ENCODE measurements around the gene CERT1. TPM values are rescaled to one million over a fixed set of nuclear protein-coding genes. Genes with fewer than 3 reads are reported as not detected.

The CERT1 gene
- total RNA-seq, 4 donors from 2014 or later: 36.1 to 42.3 (median 39.0) TPM

GRCh38 chr5:75519761-75520160 is 8.3 kb upstream of the CERT1 start:
- TF ChIP-seq EP300 (IDR thresholded peaks at IDR 0.05) (no peak), POLR2A (IDR thresholded peaks at IDR 0.05) (no peak)
- TF ChIP-seq, protein P1, sequence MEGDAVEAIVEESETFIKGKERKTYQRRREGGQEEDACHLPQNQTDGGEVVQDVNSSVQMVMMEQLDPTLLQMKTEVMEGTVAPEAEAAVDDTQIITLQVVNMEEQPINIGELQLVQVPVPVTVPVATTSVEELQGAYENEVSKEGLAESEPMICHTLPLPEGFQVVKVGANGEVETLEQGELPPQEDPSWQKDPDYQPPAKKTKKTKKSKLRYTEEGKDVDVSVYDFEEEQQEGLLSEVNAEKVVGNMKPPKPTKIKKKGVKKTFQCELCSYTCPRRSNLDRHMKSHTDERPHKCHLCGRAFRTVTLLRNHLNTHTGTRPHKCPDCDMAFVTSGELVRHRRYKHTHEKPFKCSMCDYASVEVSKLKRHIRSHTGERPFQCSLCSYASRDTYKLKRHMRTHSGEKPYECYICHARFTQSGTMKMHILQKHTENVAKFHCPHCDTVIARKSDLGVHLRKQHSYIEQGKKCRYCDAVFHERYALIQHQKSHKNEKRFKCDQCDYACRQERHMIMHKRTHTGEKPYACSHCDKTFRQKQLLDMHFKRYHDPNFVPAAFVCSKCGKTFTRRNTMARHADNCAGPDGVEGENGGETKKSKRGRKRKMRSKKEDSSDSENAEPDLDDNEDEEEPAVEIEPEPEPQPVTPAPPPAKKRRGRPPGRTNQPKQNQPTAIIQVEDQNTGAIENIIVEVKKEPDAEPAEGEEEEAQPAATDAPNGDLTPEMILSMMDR (IDR thresholded peaks at IDR 0.05): no peak
- H3K27me3 ChIP-seq: no peaks in the 10 kb centered on the region
- H3K27ac ChIP-seq: no peak overlapping the region
- DNase-seq (ENCODE audit: low spot score in 2 of 2): no peak
- H3K4me1 ChIP-seq: peaks cover 0 to 16% (median 0%) of the 10 kb centered on the region in 4 donors
- H3K4me3 ChIP-seq: no peak overlapping the region
- H3K9me3 ChIP-seq: peaks cover 0 to 23% (median 10%) of the 10 kb centered on the region in 4 donors
- WGBS, 2 donors: 92 to 93% methylated on average over 1 of the region's 1 CpG
- H3K36me3 ChIP-seq: peaks cover 0 to 22% (median 0%) of the 10 kb centered on the region in 3 donors

GRCh38 chr5:75514323-75514722 is 2.9 kb upstream of the CERT1 start:
- Histone ChIP-seq H3K4me1 (peaks cover 0 to 45% (median 21%) of the 10 kb centered on the region in 4 donors), H3K4me3 (no peak overlapping the region), H3K36me3 (no peaks in the 10 kb centered on the region), H3K9me3 (no peaks in the 10 kb centered on the region), H3K27me3 (no peaks in the 10 kb centered on the region), H3K27ac (no peak overlapping the region)
- WGBS, 2 donors: 97% methylated on average over 3 of the region's 3 CpGs
- no peak for DNase-seq (ENCODE audit: low spot score in 2 of 2)
- TF ChIP-seq EP300 (IDR thresholded peaks at IDR 0.05) (no peak), POLR2A (IDR thresholded peaks at IDR 0.05) (no peak)
- TF ChIP-seq, protein P1 (IDR thresholded peaks at IDR 0.05): no peak

- Histone ChIP-seq H3K27ac (no peak overlapping the region), H3K27me3 (no peaks in the 10 kb centered on the region), H3K9me3 (no peaks in the 10 kb centered on the region), H3K4me1 (peaks cover 0 to 49% (median 24%) of the 10 kb centered on the region in 4 donors), H3K36me3 (no peaks in the 10 kb centered on the region), H3K4me3 (no peak overlapping the region)
- TF ChIP-seq, protein P1 (IDR thresholded peaks at IDR 0.05): no peak
- no peak for TF ChIP-seq EP300 (IDR thresholded peaks at IDR 0.05)
- DNase-seq (ENCODE audit: low spot score in 2 of 2): no peak
- WGBS, 2 donors: 12 to 46% methylated on average over 1 of the region's 1 CpG
Observed at GRCh38 chr5:75513841-75514240, 2.4 kb upstream of the CERT1 start.

- peak overlapping the region; percentile 78 to 96 (median 94) for H3K27ac ChIP-seq
- peak overlapping the region; percentile 61 to 89 (median 80) for H3K4me3 ChIP-seq
- TF ChIP-seq, protein P1 (IDR thresholded peaks at IDR 0.05): no peak
- TF ChIP-seq EP300 (IDR thresholded peaks at IDR 0.05) (no peak), POLR2A (IDR thresholded peaks at IDR 0.05) (no peak)
- DNase-seq (ENCODE audit: low spot score in 2 of 2): no peak
- H3K4me1 ChIP-seq: peaks cover 0 to 54% (median 26%) of the 10 kb centered on the region in 4 donors
- no peaks in the 10 kb centered on the region for H3K27me3 ChIP-seq
- no peaks in the 10 kb centered on the region for H3K36me3 ChIP-seq
- no peaks in the 10 kb centered on the region for H3K9me3 ChIP-seq
- 72 to 73% methylated on average over 16 of the region's 16 CpGs for WGBS, 2 donors
Observed at GRCh38 chr5:75512383-75513074, 1.1 kb upstream of the CERT1 start.

GRCh38 chr5:75510836-75511434 is 494 bp downstream of the CERT1 start:
- Histone ChIP-seq H3K4me3 (peak overlapping the region; percentile 61 to 89 (median 72)), H3K9me3 (no peaks in the 10 kb centered on the region), H3K27ac (peak overlapping the region; percentile 82 to 96 (median 94)), H3K36me3 (no peaks in the 10 kb centered on the region), H3K27me3 (no peaks in the 10 kb centered on the region), H3K4me1 (peaks cover 0 to 53% (median 26%) of the 10 kb centered on the region in 4 donors)
- TF ChIP-seq, protein P1 (IDR thresholded peaks at IDR 0.05): no peak
- TF ChIP-seq POLR2A (IDR thresholded peaks at IDR 0.05) (no peak), EP300 (IDR thresholded peaks at IDR 0.05) (no peak)
- peak in 1 of 2 donors; percentile 22 for DNase-seq (ENCODE audit: low spot score in 2 of 2)
- WGBS, 2 donors: 1% methylated on average over 19 to 51 of the region's 54 CpGs

Measured in tibial nerve (tissue), 4 donors.